GM23338 (cell line): ENCODE measurements around the gene SH2D1A. TPM values are rescaled to one million over a fixed set of nuclear protein-coding genes. Genes with fewer than 3 reads are reported as not detected.

Source experiments
- ATAC-seq: fragments of 200-7000 bp; cut with Tn5 transposase; 3 replicates; pipeline ENCODE4 v1.9.1; 2020
- DNase-seq: peaks from one replicate; pipeline ENCODE4 v3.0.0-alpha.2; 2015; ENCODE audit warnings: low spot score
- H2AFZ ChIP-seq: fragments of 200-600 bp; sonication (generic); 2 replicates; pipeline ENCODE4 v1.8.0; 2016; ENCODE audit warnings: antibody characterized with exemption, mild to moderate bottlenecking, moderate library complexity
- H3F3A ChIP-seq: fragments of 200-600 bp; sonication (generic); replicated peaks from 2 replicates; pipeline ENCODE4 v1.8.0; 2017; ENCODE audit warnings: antibody characterized with exemption, mixed run types, low read depth
- H3K27ac ChIP-seq: fragments of 200-600 bp; sonication (generic); 2 replicates; pipeline ENCODE4 v1.6.1; 2016; ENCODE audit warnings: low read depth
- H3K27me3 ChIP-seq: fragments of 200-600 bp; sonication (generic); 2 replicates; pipeline ENCODE4 v1.8.0; 2016; ENCODE audit warnings: mild to moderate bottlenecking, mixed run types, moderate library complexity; ENCODE audit not compliant: insufficient read depth
- H3K36me3 ChIP-seq: fragments of 200-600 bp; sonication (generic); 2 replicates; pipeline ENCODE4 v1.8.0; 2016; ENCODE audit warnings: mild to moderate bottlenecking; ENCODE audit not compliant: insufficient read depth
- H3K4me1 ChIP-seq: fragments of 200-600 bp; sonication (generic); 2 replicates; pipeline ENCODE4 v1.8.0; 2016; ENCODE audit warnings: mild to moderate bottlenecking, moderate library complexity; ENCODE audit not compliant: insufficient read depth
- H3K4me2 ChIP-seq: fragments of 200-600 bp; sonication (generic); 2 replicates; pipeline ENCODE4 v1.7.1; 2017; ENCODE audit warnings: mixed run types
- H3K4me3 ChIP-seq: fragments of 200-600 bp; sonication (generic); 2 replicates; pipeline ENCODE4 v1.6.1; 2016; ENCODE audit warnings: mixed run types
- H3K79me2 ChIP-seq: fragments of 200-600 bp; sonication (generic); replicated peaks from 2 replicates; pipeline ENCODE4 v1.8.0; 2017; ENCODE audit warnings: mild to moderate bottlenecking; ENCODE audit not compliant: insufficient read depth
- H3K9me2 ChIP-seq: fragments of 200-600 bp; sonication (generic); 2 replicates; pipeline ENCODE4 v1.8.0; 2017; ENCODE audit not compliant: insufficient read depth
- H4K20me1 ChIP-seq: fragments of 200-600 bp; sonication (generic); replicated peaks from 2 replicates; pipeline ENCODE4 v1.8.0; 2017; ENCODE audit warnings: mild to moderate bottlenecking; ENCODE audit not compliant: insufficient read depth
- H3K27ac Mint-ChIP-seq: 2 replicates; pipeline ENCODE4 v1.8.0; 2020; ENCODE audit warnings: inconsistent platforms, mild to moderate bottlenecking, moderate library complexity, mixed read lengths
- H3K27me3 Mint-ChIP-seq: 3 replicates; pipeline ENCODE4 v1.8.0; 2022; ENCODE audit warnings: low read depth, mild to moderate bottlenecking, moderate library complexity, mixed read lengths, inconsistent platforms; ENCODE audit not compliant: insufficient read depth, poor library complexity
- H3K36me3 Mint-ChIP-seq: 3 replicates; pipeline ENCODE4 v1.8.0; 2021; ENCODE audit warnings: low read depth, mild to moderate bottlenecking, inconsistent platforms, moderate library complexity, mixed read lengths
- H3K4me1 Mint-ChIP-seq: 3 replicates; pipeline ENCODE4 v1.8.0; 2020; ENCODE audit warnings: mild to moderate bottlenecking, inconsistent platforms, mixed read lengths
- H3K4me3 Mint-ChIP-seq: 3 replicates; pipeline ENCODE4 v1.8.0; 2021; ENCODE audit warnings: moderate library complexity, mild to moderate bottlenecking, inconsistent platforms, mixed read lengths
- H3K9me3 Mint-ChIP-seq: 3 replicates; pipeline ENCODE4 v1.8.0; 2020; ENCODE audit warnings: moderate library complexity, mild to moderate bottlenecking, inconsistent platforms, mixed read lengths
- CREB1 ChIP-seq: fragments of 250-450 bp; sonication (Bioruptor Pico); IDR thresholded peaks from 2 replicates; pipeline ENCODE4 v1.5.0; 2020; ENCODE audit warnings: low read depth, mild to moderate bottlenecking, moderate library complexity
- JUNB ChIP-seq: IDR thresholded peaks from one replicate; pipeline ENCODE4 v1.6.1; 2016; ENCODE audit warnings: antibody characterized with exemption; ENCODE audit not compliant: unreplicated experiment
- POLR2AphosphoS5 ChIP-seq: IDR thresholded peaks from 2 replicates; pipeline ENCODE4 v1.6.1; 2016; ENCODE audit warnings: antibody characterized with exemption, low read depth
- ZNF114 ChIP-seq: fragments of 250-450 bp; sonication (Bioruptor Pico); IDR thresholded peaks from 2 replicates; pipeline ENCODE4 v1.5.0; 2020; ENCODE audit warnings: mild to moderate bottlenecking, moderate library complexity
- ZNF331 ChIP-seq: fragments of 250-450 bp; sonication (Bioruptor Pico); IDR thresholded peaks from 2 replicates; pipeline ENCODE4 v1.5.0; 2020; ENCODE audit warnings: low read depth, mild to moderate bottlenecking, moderate library complexity
- polyA plus RNA-seq: library from polyadenylated mRNA; unstranded; fragments of >200 nt; fragmentation: Nextera tagmentation; extraction: Ambion mirVana; gene quantifications from 2 replicates; pipeline ENCODE4 v1.2.1, GENCODE V29; 2016
- total RNA-seq: library from RNA; depleted of rRNA; stranded (reverse); fragments of >200 nt; shearing (Covaris generic); gene quantifications from 2 replicates; pipeline ENCODE4 v1.2.3, GENCODE V29; 2014
- TF ChIP-seq, protein P1 (sequence below), 2 experiments: fragments of 200-600 bp in 1 of 2; sonication (generic) in 1 of 2; conservative IDR thresholded peaks; 2 replicates each; pipeline versions ENCODE4 v1.5.1 to v1.6.1; 2016 to 2017; ENCODE audit warnings: antibody characterized with exemption in 2 of 2, low read depth in 2 of 2, mild to moderate bottlenecking in 2 of 2, moderate library complexity in 1 of 2
- TF ChIP-seq, protein P2 (sequence below): IDR thresholded peaks from 2 replicates; pipeline ENCODE4 v1.6.1; 2016; ENCODE audit warnings: antibody characterized with exemption
- TF ChIP-seq, protein P3 (sequence below): fragments of 250-450 bp; sonication (Bioruptor Pico); IDR thresholded peaks from 2 replicates; pipeline ENCODE4 v1.5.0; 2020; ENCODE audit warnings: mild to moderate bottlenecking, moderate library complexity

SH2D1A gene
- total and polyA plus RNA-seq, 2 experiments from 2014 or later = not detected

DNA sequence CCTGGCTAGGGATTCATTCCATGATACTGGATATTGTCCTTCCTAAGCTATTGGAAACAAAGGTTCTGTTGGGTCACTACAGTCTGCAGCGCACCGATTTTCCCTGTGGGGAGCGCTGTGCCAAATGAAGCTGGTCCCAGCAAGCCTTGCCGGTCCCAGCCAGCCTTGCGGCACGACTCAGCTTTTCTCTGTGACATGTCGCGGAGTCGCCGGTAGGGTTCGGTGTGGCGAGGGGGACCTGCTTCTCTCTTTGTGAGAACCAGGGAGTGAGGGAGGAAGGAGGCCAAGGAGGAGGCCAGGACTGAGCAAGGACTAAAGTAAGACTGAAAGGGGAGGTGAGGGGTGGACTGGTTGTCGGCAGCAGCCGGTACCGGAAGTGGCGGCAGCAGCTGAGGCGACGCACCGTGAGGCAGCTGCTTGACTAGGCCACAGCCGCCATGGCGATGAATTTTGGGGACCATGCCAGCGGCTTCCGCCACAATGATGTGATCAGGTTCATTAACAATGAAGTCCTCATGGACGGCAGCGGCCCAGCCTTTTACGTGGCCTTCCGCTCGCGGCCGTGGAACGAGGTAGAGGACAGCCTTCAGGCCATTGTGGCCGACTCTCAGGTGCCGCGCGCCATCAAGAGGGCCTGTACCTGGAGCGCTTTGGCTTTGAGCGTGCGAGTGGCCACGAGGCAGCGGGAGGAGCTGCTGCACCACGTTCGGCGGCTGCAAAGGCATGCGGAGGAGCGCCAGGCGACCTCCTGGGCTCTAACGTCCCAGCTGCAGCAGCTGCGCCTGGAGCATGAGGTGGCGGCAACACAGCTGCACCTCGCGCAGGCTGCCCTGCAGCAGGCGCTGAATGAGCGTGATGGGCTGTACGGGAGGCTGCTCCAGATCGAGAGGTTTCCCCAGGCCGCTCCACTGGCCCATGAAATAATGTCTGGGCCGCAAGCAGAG, 13.6 kb upstream of the SH2D1A start, which contains the start of gene TEX13D:
TSS of gene TEX13D (plus strand) at position 180 of the 944 bp plus-strand sequence. CDS start at position 438, 258 bp downstream.
- no peak within 1 kb of the TSS for H3K27ac ChIP-seq
- no peaks in the 10 kb centered on the region for H3K27me3 ChIP-seq
- H3K9me3 Mint-ChIP-seq = no peaks in the 10 kb centered on the region
- H3K4me2 ChIP-seq = no peak within 1 kb of the TSS
- no peaks in the 10 kb centered on the region for H3F3A ChIP-seq
- no peak within 1 kb of the TSS for H2AFZ ChIP-seq
- no peaks in the 10 kb centered on the region for H3K36me3 Mint-ChIP-seq
- H3K9me2 ChIP-seq = no peaks in the 10 kb centered on the region
- no peaks in the 10 kb centered on the region for H3K4me1 ChIP-seq
- H3K4me1 Mint-ChIP-seq = no peaks in the 10 kb centered on the region
- ATAC-seq (no peak), DNase-seq (peak; percentile 21)
- H3K27me3 Mint-ChIP-seq = no peaks in the 10 kb centered on the region
- H3K36me3 ChIP-seq = no peaks in the 10 kb centered on the region
- no peaks in the 10 kb centered on the region for H3K79me2 ChIP-seq
- H3K4me3 Mint-ChIP-seq = no peak within 1 kb of the TSS
- H4K20me1 ChIP-seq = no peaks in the 10 kb centered on the region
- TF ChIP-seq, protein P1, sequence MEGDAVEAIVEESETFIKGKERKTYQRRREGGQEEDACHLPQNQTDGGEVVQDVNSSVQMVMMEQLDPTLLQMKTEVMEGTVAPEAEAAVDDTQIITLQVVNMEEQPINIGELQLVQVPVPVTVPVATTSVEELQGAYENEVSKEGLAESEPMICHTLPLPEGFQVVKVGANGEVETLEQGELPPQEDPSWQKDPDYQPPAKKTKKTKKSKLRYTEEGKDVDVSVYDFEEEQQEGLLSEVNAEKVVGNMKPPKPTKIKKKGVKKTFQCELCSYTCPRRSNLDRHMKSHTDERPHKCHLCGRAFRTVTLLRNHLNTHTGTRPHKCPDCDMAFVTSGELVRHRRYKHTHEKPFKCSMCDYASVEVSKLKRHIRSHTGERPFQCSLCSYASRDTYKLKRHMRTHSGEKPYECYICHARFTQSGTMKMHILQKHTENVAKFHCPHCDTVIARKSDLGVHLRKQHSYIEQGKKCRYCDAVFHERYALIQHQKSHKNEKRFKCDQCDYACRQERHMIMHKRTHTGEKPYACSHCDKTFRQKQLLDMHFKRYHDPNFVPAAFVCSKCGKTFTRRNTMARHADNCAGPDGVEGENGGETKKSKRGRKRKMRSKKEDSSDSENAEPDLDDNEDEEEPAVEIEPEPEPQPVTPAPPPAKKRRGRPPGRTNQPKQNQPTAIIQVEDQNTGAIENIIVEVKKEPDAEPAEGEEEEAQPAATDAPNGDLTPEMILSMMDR (conservative IDR thresholded peaks at IDR 0.05; ENCODE audit: low read depth in 2 of 2) = peak in 1 of 2 experiments; percentile 24; a peak in 2 of 4 replicates
- TF ChIP-seq ZNF331 (CRISPR knock-in tag) = no peak
- no peak within 1 kb of the TSS for H3K27ac Mint-ChIP-seq
- no peak within 1 kb of the TSS for H3K4me3 ChIP-seq

DNA sequence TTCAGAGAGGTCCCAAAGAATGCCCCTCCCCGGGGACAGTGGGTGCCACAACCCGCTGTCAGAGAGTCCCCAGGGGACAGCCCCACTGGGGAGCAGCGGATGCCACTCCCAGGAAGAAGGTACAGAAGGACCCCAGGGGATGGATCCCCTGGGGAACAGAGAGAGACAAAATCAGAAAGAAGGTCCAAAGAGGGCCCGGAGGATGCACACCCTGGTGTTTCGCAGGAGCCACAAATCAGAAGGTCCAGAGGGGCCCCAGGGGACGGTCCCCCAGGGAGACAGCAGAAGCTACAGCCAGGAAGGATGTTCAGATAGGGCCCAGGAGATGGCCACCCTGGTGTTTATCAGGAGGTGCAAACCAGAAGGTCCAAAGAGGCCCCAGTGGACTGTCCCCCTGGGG, 12.5 kb upstream of the SH2D1A start:
- ATAC-seq (no peak), DNase-seq (no peak)
- no peaks in the 10 kb centered on the region for H3K36me3 ChIP-seq
- no peaks in the 10 kb centered on the region for H3K9me2 ChIP-seq
- no peaks in the 10 kb centered on the region for H3K79me2 ChIP-seq
- no peak overlapping the region for H2AFZ ChIP-seq
- no peaks in the 10 kb centered on the region for H3K4me1 ChIP-seq
- Mint-ChIP-seq H3K27me3 (no peaks in the 10 kb centered on the region), H3K4me1 (no peaks in the 10 kb centered on the region), H3K27ac (no peak overlapping the region), H3K36me3 (no peaks in the 10 kb centered on the region), H3K4me3 (no peak overlapping the region), H3K9me3 (no peaks in the 10 kb centered on the region)
- H3K4me3 ChIP-seq = no peak overlapping the region
- no peaks in the 10 kb centered on the region for H3F3A ChIP-seq
- H4K20me1 ChIP-seq = no peaks in the 10 kb centered on the region
- no peaks in the 10 kb centered on the region for H3K27me3 ChIP-seq
- no peak overlapping the region for H3K27ac ChIP-seq
- H3K4me2 ChIP-seq = no peak overlapping the region
- TF ChIP-seq, protein P1 (conservative IDR thresholded peaks at IDR 0.05; ENCODE audit: low read depth in 2 of 2) = no peak
- TF ChIP-seq, protein P2, sequence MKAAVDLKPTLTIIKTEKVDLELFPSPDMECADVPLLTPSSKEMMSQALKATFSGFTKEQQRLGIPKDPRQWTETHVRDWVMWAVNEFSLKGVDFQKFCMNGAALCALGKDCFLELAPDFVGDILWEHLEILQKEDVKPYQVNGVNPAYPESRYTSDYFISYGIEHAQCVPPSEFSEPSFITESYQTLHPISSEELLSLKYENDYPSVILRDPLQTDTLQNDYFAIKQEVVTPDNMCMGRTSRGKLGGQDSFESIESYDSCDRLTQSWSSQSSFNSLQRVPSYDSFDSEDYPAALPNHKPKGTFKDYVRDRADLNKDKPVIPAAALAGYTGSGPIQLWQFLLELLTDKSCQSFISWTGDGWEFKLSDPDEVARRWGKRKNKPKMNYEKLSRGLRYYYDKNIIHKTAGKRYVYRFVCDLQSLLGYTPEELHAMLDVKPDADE = no peak
- TF ChIP-seq, protein P3, sequence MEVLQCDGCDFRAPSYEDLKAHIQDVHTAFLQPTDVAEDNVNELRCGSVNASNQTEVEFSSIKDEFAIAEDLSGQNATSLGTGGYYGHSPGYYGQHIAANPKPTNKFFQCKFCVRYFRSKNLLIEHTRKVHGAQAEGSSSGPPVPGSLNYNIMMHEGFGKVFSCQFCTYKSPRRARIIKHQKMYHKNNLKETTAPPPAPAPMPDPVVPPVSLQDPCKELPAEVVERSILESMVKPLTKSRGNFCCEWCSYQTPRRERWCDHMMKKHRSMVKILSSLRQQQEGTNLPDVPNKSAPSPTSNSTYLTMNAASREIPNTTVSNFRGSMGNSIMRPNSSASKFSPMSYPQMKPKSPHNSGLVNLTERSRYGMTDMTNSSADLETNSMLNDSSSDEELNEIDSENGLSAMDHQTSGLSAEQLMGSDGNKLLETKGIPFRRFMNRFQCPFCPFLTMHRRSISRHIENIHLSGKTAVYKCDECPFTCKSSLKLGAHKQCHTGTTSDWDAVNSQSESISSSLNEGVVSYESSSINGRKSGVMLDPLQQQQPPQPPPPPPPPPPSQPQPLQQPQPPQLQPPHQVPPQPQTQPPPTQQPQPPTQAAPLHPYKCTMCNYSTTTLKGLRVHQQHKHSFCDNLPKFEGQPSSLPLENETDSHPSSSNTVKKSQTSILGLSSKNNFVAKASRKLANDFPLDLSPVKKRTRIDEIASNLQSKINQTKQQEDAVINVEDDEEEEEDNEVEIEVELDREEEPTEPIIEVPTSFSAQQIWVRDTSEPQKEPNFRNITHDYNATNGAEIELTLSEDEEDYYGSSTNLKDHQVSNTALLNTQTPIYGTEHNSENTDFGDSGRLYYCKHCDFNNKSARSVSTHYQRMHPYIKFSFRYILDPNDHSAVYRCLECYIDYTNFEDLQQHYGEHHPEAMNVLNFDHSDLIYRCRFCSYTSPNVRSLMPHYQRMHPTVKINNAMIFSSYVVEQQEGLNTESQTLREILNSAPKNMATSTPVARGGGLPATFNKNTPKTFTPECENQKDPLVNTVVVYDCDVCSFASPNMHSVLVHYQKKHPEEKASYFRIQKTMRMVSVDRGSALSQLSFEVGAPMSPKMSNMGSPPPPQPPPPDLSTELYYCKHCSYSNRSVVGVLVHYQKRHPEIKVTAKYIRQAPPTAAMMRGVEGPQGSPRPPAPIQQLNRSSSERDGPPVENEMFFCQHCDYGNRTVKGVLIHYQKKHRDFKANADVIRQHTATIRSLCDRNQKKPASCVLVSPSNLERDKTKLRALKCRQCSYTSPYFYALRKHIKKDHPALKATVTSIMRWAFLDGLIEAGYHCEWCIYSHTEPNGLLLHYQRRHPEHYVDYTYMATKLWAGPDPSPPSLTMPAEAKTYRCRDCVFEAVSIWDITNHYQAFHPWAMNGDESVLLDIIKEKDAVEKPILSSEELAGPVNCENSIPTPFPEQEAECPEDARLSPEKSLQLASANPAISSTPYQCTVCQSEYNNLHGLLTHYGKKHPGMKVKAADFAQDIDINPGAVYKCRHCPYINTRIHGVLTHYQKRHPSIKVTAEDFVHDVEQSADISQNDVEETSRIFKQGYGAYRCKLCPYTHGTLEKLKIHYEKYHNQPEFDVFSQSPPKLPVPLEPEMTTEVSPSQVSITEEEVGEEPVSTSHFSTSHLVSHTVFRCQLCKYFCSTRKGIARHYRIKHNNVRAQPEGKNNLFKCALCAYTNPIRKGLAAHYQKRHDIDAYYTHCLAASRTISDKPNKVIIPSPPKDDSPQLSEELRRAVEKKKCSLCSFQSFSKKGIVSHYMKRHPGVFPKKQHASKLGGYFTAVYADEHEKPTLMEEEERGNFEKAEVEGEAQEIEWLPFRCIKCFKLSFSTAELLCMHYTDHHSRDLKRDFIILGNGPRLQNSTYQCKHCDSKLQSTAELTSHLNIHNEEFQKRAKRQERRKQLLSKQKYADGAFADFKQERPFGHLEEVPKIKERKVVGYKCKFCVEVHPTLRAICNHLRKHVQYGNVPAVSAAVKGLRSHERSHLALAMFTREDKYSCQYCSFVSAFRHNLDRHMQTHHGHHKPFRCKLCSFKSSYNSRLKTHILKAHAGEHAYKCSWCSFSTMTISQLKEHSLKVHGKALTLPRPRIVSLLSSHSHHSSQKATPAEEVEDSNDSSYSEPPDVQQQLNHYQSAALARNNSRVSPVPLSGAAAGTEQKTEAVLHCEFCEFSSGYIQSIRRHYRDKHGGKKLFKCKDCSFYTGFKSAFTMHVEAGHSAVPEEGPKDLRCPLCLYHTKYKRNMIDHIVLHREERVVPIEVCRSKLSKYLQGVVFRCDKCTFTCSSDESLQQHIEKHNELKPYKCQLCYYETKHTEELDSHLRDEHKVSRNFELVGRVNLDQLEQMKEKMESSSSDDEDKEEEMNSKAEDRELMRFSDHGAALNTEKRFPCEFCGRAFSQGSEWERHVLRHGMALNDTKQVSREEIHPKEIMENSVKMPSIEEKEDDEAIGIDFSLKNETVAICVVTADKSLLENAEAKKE (CRISPR knock-in tag) = no peak
- TF ChIP-seq CREB1 (CRISPR knock-in tag) = no peak
- TF ChIP-seq POLR2AphosphoS5 = no peak
- no peak for TF ChIP-seq JUNB
- no peak for TF ChIP-seq ZNF114
- no peak for TF ChIP-seq ZNF331 (CRISPR knock-in tag)
